ENCODE results near the gene DLG2. TPM values are rescaled to one million over a fixed set of nuclear protein-coding genes. Genes with fewer than 3 reads are reported as not detected.

Gene DLG2
- total and polyA plus RNA-seq, 2 of the 8 experiments (the other 6 are each of a cell fraction or from before 2014, with no cell fraction given), result 1.7 to 14.3 TPM

- no peak for TF ChIP-seq HDAC2 (IDR thresholded peaks at IDR 0.05; ENCODE audit: borderline replicate concordance in 1 of 2, low read depth in 2 of 2, low read length in 2 of 2)
- no peak for TF ChIP-seq SUZ12 (IDR thresholded peaks at IDR 0.05; ENCODE audit: low read length)
- TF ChIP-seq EP300 (IDR thresholded peaks at IDR 0.05; ENCODE audit: borderline replicate concordance in 1 of 2, low read depth in 2 of 2, low read length in 2 of 2), result no peak
- TF ChIP-seq ATF3 (IDR thresholded peaks at IDR 0.05; ENCODE audit: insufficient read depth, low read depth, low read length), result no peak
- no peak for TF ChIP-seq JUN (IDR thresholded peaks at IDR 0.05; ENCODE audit: low read depth, low read length)
- no peak for TF ChIP-seq CTBP2 (IDR thresholded peaks at IDR 0.05; ENCODE audit: borderline replicate concordance, insufficient read depth, insufficient read length, low read length)
Measured at GRCh38 chr11:83818349-83818748, 1808.8 kb downstream of the DLG2 start (continued).
